Gastrocnemius medialis (tissue), 4 donors: ENCODE results near the gene SYCP3. TPM values are rescaled to one million over a fixed set of nuclear protein-coding genes. Genes with fewer than 3 reads are reported as not detected.

ENCODE experiments used
- ATAC-seq, 2 donors: fragments of 150-250 bp; one replicate each; pipeline ENCODE4 v1.9.1; 2016
- DNase-seq, 2 donors: peaks; one replicate each; pipeline ENCODE4 v3.0.0-alpha.2; 2019
- H3K27ac ChIP-seq, 4 donors: fragments of 200-600 bp; sonication (generic); 1 replicate in 1 of 4; 2 replicates in 3 of 4; pipeline ENCODE4 v1.5.1; 2016 to 2018; ENCODE audit warnings: mild to moderate bottlenecking in 2 of 4, moderate library complexity in 1 of 4
- H3K27me3 ChIP-seq, 3 donors: fragments of 200-600 bp; sonication (generic) in 2 of 3; 1 replicate in 1 of 3; 2 replicates in 2 of 3; pipeline versions ENCODE4 v1.5.1 to v1.6.0; 2016 to 2019; ENCODE audit warnings: mild to moderate bottlenecking in 1 of 3, moderate library complexity in 1 of 3
- H3K36me3 ChIP-seq, 2 donors: fragments of 200-600 bp; sonication (generic) in 1 of 2; one replicate each; pipeline ENCODE4 v1.5.1; 2017 to 2018
- H3K4me1 ChIP-seq, 2 donors: fragments of 200-600 bp; sonication (generic) in 1 of 2; one replicate each; pipeline ENCODE4 v1.5.1; 2016 to 2017; ENCODE audit warnings: mild to moderate bottlenecking in 2 of 2
- H3K4me3 ChIP-seq, 4 donors: fragments of 200-600 bp; sonication (generic) in 3 of 4; 1 replicate in 1 of 4; 2 replicates in 3 of 4; pipeline ENCODE4 v1.5.1; 2016 to 2019; ENCODE audit warnings: mild to moderate bottlenecking in 2 of 4
- H3K9me3 ChIP-seq, 3 donors: fragments of 200-600 bp; sonication (generic) in 2 of 3; 1 replicate in 1 of 3; 2 replicates in 2 of 3; pipeline ENCODE4 v1.5.1; 2016 to 2019
- CTCF ChIP-seq, 5 experiments: fragments of 450-650 bp in 3 of 5; fragments of 200-600 bp in 2 of 5; sonication (generic) in 2 of 5; IDR thresholded peaks in 4 of 5; conservative IDR thresholded peaks in 1 of 5; 1 replicate in 4 of 5; 2 replicates in 1 of 5; pipeline ENCODE4 v1.5.1; 2016 to 2019; ENCODE audit warnings: antibody characterized with exemption in 5 of 5, mild to moderate bottlenecking in 3 of 5, moderate library complexity in 3 of 5
- POLR2A ChIP-seq, 2 donors: fragments of 450-650 bp; IDR thresholded peaks; one replicate each; pipeline ENCODE4 v1.6.1; 2017; ENCODE audit warnings: antibody characterized with exemption in 2 of 2, mild to moderate bottlenecking in 2 of 2, moderate library complexity in 2 of 2
- in situ Hi-C, 4 donors: fragments of 200-750 bp; cut with MboI; loops; one replicate each; pipeline versions ENCODE4 v1.15.0 to v1.8.0; 2017; ENCODE audit warnings: low sequenced_read_pairs in 4 of 4
- intact Hi-C: fragments of 100-400 bp; cut with DNase I; formaldehyde crosslinking; loops from one replicate; pipeline ENCODE4 v1.15.1; 2023; ENCODE audit warnings: low total_unique reads
- total RNA-seq, 4 donors: library from RNA; depleted of rRNA; stranded (reverse); fragments of >200 nt; gene quantifications; one replicate each; pipeline versions ENCODE4 v1.1.0 to v1.2.3, GENCODE V29; 2016

The SYCP3 gene
- total RNA-seq, 4 donors from 2014 or later = 0.66 TPM; not detected in 3

GRCh38 chr12:101700299-101700820 lies 38.9 kb downstream of the SYCP3 start:
- no peak for DNase-seq
- Histone ChIP-seq H3K9me3 (no peaks in the 10 kb centered on the region), H3K4me3 (no peak overlapping the region), H3K36me3 (no peaks in the 10 kb centered on the region), H3K27ac (peak overlapping the region; percentile 96 to 98 (median 96)), H3K27me3 (no peaks in the 10 kb centered on the region), H3K4me1 (peaks cover 46 to 48% of the 10 kb centered on the region in 2 donors)
- no peak for ATAC-seq
- intact Hi-C loops = no loop called here
- TF ChIP-seq POLR2A (IDR thresholded peaks at IDR 0.05) (no peak), CTCF (IDR thresholded peaks at IDR 0.05 in 4 of 5, conservative IDR thresholded peaks at IDR 0.05 in 1 of 5) (no peak)
- in situ Hi-C loops = no loop called here

- intact Hi-C loops = loop anchor here (5.0 kb wide), 2 partner anchors 207 to 292 kb away; partner anchors contain the start of gene ARL1
- DNase-seq = peak in 1 of 2 donors; percentile 22
- Histone ChIP-seq H3K27me3 (no peaks in the 10 kb centered on the region), H3K36me3 (no peaks in the 10 kb centered on the region), H3K9me3 (no peaks in the 10 kb centered on the region), H3K4me1 (peaks cover 46 to 48% of the 10 kb centered on the region in 2 donors), H3K27ac (peak overlapping the region; percentile 96 to 98 (median 96)), H3K4me3 (peak overlapping the region; percentile 72 to 94 (median 84))
- in situ Hi-C loops = no loop called here
- no peak for TF ChIP-seq POLR2A (IDR thresholded peaks at IDR 0.05)
- TF ChIP-seq CTCF (IDR thresholded peaks at IDR 0.05 in 4 of 5, conservative IDR thresholded peaks at IDR 0.05 in 1 of 5) = peak in 1 of 5 experiments; percentile 22
- ATAC-seq = no peak
Observed at GRCh38 chr12:101698800-101699347, 40.4 kb downstream of the SYCP3 start.

DNA sequence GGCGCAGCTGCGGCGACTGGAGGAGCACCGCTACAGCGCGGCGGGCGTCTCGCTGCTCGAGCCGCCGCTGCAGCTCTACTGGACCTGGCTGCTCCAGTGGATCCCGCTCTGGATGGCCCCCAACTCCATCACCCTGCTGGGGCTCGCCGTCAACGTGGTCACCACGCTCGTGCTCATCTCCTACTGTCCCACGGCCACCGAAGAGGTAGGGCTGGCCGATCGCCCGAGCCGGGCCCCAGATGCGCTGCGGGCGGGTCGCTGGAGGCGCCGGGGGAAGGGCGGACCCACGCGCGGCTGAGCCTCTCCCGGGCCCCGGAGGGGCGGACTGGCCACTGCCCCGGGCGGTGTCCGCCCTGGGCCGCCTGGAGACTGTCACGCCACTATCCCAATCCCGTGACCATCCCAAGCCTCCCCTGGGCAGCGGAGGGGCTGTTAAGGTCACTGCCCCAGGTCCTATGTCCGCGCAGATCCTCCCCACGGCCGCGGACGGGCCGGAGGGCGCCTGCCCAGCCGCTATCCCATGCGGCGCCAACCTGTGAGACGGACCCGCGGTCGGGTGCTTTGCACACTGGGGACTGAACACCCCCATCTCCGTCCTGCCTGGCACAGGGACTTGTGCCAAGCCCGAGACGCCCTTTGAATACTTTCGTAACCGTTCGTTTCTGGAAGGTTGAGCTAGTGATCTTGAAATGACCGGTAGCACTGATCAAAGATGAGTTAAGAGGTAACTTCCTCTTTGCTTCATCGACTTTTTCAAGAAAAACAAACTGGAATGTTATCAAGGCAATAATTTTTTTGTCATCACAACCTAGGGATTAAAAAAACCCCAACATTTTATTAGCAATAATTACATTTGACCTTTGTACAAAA lies 41.1 kb downstream of the SYCP3 start:
- H3K4me1 ChIP-seq = peaks cover 46 to 48% of the 10 kb centered on the region in 2 donors
- peak; percentile 49 to 76 for DNase-seq

More for the DNA sequence above, 41.1 kb downstream of the SYCP3 start:
- H3K27ac ChIP-seq = peak overlapping the region; percentile 96 to 98 (median 96)
- H3K36me3 ChIP-seq = no peaks in the 10 kb centered on the region
- H3K4me3 ChIP-seq = peak overlapping the region; percentile 72 to 94 (median 84)
- no peak for TF ChIP-seq CTCF (IDR thresholded peaks at IDR 0.05 in 4 of 5, conservative IDR thresholded peaks at IDR 0.05 in 1 of 5)
- peak; percentile 77 to 86 for TF ChIP-seq POLR2A (IDR thresholded peaks at IDR 0.05)
- no peaks in the 10 kb centered on the region for H3K9me3 ChIP-seq
- peak; percentile 19 to 25 for ATAC-seq
- no peaks in the 10 kb centered on the region for H3K27me3 ChIP-seq
- intact Hi-C loops (loop anchor here (2.0 to 5.0 kb wide), 4 partner anchors 81 to 291 kb away; partner anchors contain the start of gene ARL1), in situ Hi-C loops (no loop called here)
